NOMO-1 treated with dmso at 0.1 percent for 144 hours (cell line): ENCODE results near the gene C2orf80.
"Not testable (repeated sequence)": the region's sequence is repeated elsewhere in the genome, so short reads cannot be mapped to it uniquely, and the experiment has no call there.

Experiments used
- DNase-seq: peaks from one replicate; lab custom pipeline; 2025; ENCODE audit not compliant: unreplicated experiment; lab: John Stamatoyannopoulos, UW

Gene C2orf80

GRCh38 chr2:208179028-208179609 is 10.7 kb downstream of the C2orf80 start:
- no peak for DNase-seq

GRCh38 chr2:208175840-208176153 is 14.0 kb downstream of the C2orf80 start:
- DNase-seq = no peak

GRCh38 chr2:208175069-208175839 is 14.6 kb downstream of the C2orf80 start:
- DNase-seq = no peak

GRCh38 chr2:208174144-208174543 is 15.7 kb downstream of the C2orf80 start:
- DNase-seq = no peak

- peak; percentile 78 for DNase-seq
Measured at GRCh38 chr2:208172125-208172524, 17.7 kb downstream of the C2orf80 start.

- DNase-seq = no peak
Measured at GRCh38 chr2:208164951-208165755, 24.7 kb downstream of the C2orf80 start.

- DNase-seq = no peak
Measured at GRCh38 chr2:208163489-208163888, 26.3 kb downstream of the C2orf80 start, which contains the start of gene CRYGA. TSS of gene CRYGA (minus strand) at chr2:208163589. CDS start at chr2:208163556, 33 bp downstream.

GRCh38 chr2:208156439-208156838 is 33.4 kb downstream of the C2orf80 start:
- no peak for DNase-seq

GRCh38 chr2:208153156-208153555 is 36.7 kb downstream of the C2orf80 start:
- no peak for DNase-seq

GRCh38 chr2:208150956-208151355 is 38.9 kb downstream of the C2orf80 start:
- no peak for DNase-seq

- no peak for DNase-seq
Measured at GRCh38 chr2:208150094-208150493, 39.7 kb downstream of the C2orf80 start.

- no peak for DNase-seq
Measured at GRCh38 chr2:208148803-208149202, 41.0 kb downstream of the C2orf80 start.

GRCh38 chr2:208147759-208148158 is 42.1 kb downstream of the C2orf80 start:
- no peak for DNase-seq

GRCh38 chr2:208147008-208147407 is 42.8 kb downstream of the C2orf80 start:
- DNase-seq = no peak

GRCh38 chr2:208146006-208146405 is 43.8 kb downstream of the C2orf80 start, which contains the start of gene CRYGB:
TSS of gene CRYGB (minus strand) at chr2:208146158. CDS start at chr2:208146120, 38 bp downstream.
- no peak for DNase-seq

- DNase-seq = no peak
Measured at GRCh38 chr2:208142925-208143799, 46.7 kb downstream of the C2orf80 start.

GRCh38 chr2:208142240-208142924 is 47.4 kb downstream of the C2orf80 start:
- no peak for DNase-seq

- no peak for DNase-seq
Measured at GRCh38 chr2:208139447-208139846, 50.4 kb downstream of the C2orf80 start.

GRCh38 chr2:208138334-208138733 is 51.5 kb downstream of the C2orf80 start:
- DNase-seq = not testable (repeated sequence)

GRCh38 chr2:208136716-208137094 is 53.1 kb downstream of the C2orf80 start:
- DNase-seq = no peak
